GM18870 (cell line): ENCODE data around the gene AHDC1.
"Not testable (repeated sequence)": the region's sequence is repeated elsewhere in the genome, so short reads cannot be mapped to it uniquely, and the experiment has no call there.

Experiments
- ATAC-seq: cut with Tn5 transposase; IDR thresholded peaks from one replicate; pipeline ENCODE4 v1.9.1; 2021; ENCODE audit warnings: moderate library complexity; ENCODE audit not compliant: unreplicated experiment

The AHDC1 gene, protein sequence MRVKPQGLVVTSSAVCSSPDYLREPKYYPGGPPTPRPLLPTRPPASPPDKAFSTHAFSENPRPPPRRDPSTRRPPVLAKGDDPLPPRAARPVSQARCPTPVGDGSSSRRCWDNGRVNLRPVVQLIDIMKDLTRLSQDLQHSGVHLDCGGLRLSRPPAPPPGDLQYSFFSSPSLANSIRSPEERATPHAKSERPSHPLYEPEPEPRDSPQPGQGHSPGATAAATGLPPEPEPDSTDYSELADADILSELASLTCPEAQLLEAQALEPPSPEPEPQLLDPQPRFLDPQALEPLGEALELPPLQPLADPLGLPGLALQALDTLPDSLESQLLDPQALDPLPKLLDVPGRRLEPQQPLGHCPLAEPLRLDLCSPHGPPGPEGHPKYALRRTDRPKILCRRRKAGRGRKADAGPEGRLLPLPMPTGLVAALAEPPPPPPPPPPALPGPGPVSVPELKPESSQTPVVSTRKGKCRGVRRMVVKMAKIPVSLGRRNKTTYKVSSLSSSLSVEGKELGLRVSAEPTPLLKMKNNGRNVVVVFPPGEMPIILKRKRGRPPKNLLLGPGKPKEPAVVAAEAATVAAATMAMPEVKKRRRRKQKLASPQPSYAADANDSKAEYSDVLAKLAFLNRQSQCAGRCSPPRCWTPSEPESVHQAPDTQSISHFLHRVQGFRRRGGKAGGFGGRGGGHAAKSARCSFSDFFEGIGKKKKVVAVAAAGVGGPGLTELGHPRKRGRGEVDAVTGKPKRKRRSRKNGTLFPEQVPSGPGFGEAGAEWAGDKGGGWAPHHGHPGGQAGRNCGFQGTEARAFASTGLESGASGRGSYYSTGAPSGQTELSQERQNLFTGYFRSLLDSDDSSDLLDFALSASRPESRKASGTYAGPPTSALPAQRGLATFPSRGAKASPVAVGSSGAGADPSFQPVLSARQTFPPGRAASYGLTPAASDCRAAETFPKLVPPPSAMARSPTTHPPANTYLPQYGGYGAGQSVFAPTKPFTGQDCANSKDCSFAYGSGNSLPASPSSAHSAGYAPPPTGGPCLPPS (N-terminal part only)

GRCh38 chr1:27603681-27604578, at the start of gene AHDC1:
TSS of gene AHDC1 (minus strand) at chr1:27604144. CDS start at chr1:27552115, 52,029 bp downstream.
- no peak for ATAC-seq

GRCh38 chr1:27652111-27652864, 48.3 kb upstream of the AHDC1 start:
- ATAC-seq = no peak

- ATAC-seq = no peak
These were observed 46.7 kb upstream of the AHDC1 start for GRCh38 chr1:27650539-27651175.

DNA sequence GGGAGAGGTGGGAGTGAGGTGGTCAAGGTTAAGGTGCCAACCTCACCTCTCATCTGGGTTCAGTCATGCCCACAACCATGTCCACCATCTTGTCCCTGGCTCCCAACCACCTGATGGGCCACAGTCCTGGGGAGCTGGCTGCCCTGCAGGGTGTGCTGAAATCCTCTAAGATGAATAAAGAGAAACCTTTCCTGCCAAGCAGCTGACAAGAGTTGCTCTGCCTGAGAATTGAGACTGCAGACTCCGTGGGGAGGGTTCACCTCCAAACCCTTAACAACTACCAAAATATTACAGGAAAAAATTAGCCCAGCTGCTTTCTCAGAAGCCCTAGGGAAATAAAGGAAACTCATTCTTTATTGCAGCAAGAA, 46.2 kb upstream of the AHDC1 start:
- ATAC-seq = no peak

- no peak for ATAC-seq
These were observed 45.3 kb upstream of the AHDC1 start for GRCh38 chr1:27649306-27649635.

DNA sequence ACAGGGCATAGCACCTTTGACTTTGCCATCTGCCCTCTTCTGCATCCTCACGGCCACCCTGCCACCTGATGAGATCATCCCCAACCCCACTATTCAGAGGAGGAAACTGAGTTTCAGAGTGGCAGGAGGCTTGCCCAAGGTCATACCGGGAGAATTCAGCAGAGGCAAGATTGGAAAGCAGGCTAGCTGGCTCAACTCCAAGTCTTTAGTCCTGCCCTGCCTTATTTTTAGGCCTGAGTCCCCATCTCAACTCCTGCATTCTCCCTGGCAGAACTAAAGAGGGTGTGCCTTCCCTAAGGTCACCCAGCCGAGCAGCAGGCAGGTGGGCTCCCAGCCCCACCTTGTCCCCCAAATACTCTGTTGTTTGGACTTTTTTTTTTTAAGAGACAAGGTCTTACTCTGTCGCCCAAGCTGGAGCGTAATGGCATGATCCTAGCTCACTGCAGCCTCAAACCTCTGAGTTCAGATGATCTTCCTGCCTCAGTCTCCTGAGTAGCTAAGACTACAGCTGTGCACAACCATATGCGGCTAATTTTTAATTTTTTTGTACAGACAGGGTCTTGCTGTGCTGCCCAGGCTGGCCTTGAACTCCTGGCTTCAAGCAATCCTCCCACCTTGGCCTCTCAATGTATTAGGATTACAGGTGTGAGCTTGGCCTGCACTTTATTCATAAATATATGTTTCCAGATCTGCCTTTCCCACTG, 44.8 kb upstream of the AHDC1 start:
- no peak for ATAC-seq

GRCh38 chr1:27647328-27647727, 43.4 kb upstream of the AHDC1 start:
- no peak for ATAC-seq

DNA sequence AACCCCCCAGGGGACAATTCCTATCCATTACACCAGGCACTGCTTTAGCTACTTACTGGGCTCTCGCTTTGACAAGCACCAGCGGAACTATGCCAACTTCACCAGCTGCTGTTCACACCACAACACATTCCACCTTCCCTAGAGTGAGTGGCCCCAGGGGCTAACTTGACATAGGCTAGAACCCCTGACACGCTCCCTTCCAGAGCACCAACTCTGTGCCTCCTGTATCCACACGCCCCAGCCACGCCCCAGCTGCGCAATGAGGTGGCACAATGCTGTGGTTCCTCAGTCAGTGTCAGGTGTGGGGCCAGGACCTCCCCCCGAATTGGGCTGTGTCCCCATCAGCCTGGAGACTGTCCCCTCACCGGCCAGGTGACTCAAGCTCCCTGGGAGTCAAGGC, 42.7 kb upstream of the AHDC1 start:
- no peak for ATAC-seq

DNA sequence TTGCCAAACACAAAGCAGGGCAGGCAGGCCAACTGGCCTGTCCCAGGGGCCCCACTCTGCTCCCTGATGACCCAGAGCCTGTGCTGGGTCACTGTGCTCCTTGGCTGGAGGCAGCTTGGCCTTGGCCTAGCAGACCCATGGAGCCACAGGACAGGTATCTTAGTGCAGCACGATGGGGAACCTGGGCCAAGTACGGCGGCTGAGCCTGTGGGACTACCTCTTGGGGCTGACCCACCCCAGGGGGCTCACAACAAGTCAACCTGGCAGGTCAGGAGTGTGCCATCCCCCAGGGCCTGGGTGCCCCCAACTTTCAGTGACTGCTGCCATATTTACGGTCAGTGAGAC, 41.1 kb upstream of the AHDC1 start:
- ATAC-seq = no peak

DNA sequence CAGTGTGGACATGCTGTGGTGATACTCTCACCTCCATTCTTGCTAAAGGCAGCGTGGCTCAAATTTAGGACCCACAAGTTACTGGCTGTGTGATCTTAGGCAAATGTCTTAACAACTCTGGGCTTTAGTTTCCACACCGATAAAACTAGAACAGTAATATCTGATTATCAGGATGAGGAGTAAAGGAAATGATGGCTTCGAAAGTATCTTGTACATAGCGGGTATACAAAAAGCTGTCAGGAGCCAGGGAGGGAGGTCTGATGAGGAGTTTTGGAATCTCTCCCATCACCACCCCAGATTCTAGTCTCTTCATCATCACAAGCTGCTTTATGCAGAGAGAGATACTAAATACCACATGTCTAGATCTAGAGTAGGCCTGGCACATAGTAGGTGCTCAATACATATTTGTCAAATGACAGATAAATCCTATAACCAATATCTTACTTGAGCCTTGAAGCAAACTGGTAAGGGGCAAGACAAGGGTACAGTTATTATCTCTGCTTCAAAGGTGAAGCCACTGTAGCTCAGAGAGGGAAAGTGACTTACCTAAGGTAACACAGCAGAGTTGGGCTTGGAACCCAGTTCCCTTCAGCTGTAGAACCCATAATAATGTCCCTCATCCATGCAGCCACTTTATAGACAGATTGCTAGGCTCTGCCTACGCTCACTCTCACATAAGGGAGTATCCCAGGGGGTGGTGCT, 40.6 kb upstream of the AHDC1 start:
- ATAC-seq = no peak

DNA sequence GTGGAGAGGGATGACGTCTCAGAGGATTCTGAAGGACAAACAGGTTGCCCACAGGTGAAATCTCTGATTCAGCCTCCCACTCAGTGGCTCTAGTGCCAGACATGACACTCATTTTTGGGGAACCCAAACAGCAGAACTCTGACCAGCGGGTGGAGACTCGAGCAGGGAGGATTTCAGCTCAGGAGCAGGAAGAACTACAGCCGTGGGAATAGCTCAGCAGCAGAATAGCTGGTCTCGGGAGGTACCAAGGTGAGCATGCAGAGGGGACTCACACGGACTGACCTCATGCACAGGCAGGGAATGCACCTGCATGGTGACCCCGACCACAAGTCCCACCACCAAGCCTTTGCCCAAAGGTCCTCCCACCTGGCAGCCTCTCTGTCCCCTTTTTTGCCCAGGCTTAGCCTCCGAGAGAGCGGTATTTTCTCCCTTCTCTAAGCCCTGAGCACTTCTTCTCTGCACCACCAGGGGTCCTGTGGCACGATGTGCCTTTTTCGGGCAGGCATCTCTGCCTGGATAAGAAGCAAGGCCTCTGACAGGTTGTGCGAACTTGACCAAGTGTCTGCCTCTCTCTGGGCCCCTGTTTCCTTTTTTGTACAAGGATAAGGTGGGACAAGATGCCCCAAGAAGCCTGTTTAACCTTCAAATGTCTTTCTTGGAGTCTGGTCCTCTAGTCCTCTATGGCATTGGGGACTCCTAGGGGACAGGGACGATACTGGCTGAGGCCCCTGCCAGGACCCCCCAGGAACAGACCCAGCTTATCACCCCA, 39.8 kb upstream of the AHDC1 start:
- ATAC-seq = no peak

DNA sequence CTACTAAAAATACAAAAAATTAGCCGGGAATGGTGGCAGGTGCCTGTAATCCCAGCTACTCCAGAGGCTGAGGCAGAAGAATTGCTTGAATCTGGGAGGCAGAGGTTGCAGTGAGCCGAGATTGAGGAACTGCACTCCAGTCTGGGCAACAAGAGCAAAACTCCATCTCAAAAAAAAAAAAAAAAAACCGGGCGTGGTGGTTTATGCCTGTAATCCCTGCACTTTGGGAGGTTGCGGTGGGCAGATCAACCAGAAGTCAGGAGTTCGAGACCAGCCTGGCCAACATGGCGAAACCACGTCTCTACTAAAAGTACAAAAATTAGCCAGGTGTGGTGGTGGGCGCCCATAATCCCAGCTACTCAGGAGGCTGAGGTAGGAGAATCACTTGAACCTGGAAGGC, 36.6 kb upstream of the AHDC1 start:
- ATAC-seq = not testable (repeated sequence)

DNA sequence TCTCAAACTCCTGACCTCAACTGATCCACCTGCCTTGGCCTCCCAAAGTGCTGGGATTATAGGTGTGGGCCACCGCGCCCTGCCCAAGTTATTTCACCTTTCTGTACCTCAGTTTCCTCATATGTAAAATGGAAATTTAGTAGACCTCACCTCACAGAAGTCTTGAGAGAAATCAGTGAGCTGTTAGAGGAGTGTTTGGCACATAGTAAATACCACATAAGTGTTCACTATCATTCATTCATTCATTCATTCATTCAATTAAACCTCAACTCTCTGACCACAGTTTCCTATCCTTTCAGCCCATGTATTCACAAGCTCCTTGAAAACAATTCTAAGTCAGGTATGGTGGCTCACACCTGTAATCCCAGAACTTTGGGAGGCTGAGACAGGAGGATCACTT, 34.9 kb upstream of the AHDC1 start:
- ATAC-seq = no peak

- ATAC-seq = no peak
These were observed 34.2 kb upstream of the AHDC1 start for GRCh38 chr1:27638047-27638734.

- ATAC-seq = no peak
These were observed 31.6 kb upstream of the AHDC1 start for GRCh38 chr1:27635396-27636142.

GRCh38 chr1:27634985-27635367, 31.0 kb upstream of the AHDC1 start, which contains the start of gene FGR:
TSS of gene FGR (minus strand) at chr1:27635185. CDS start at chr1:27623916, 11,269 bp downstream.
- no peak for ATAC-seq
